HepG2 (cell line): ENCODE data around the gene ZNF343. TPM values are rescaled to one million over a fixed set of nuclear protein-coding genes. Genes with fewer than 3 reads are reported as not detected.

Experiments used
- FOXK1 ChIP-seq: sonication (generic); formaldehyde crosslinking; IDR thresholded peaks from 2 replicates; pipeline ENCODE4 v1.4.0; 2020; ENCODE audit warnings: low read depth, missing genetic modification reagents, borderline replicate concordance
- HMG20B ChIP-seq: conservative IDR thresholded peaks from 2 replicates; pipeline ENCODE4 v1.6.1; 2016; ENCODE audit warnings: missing genetic modification reagents, missing compliant biosample characterization
- JARID2 ChIP-seq: sonication (generic); formaldehyde crosslinking; IDR thresholded peaks from 2 replicates; pipeline ENCODE4 v1.8.1; 2023; ENCODE audit warnings: missing genetic modification reagents, inconsistent platforms; ENCODE audit not compliant: insufficient replicate concordance
- JUNB ChIP-seq: sonication (generic); formaldehyde crosslinking; IDR thresholded peaks from 2 replicates; pipeline ENCODE4 v1.8.0; 2022; ENCODE audit warnings: missing genetic modification reagents, mild to moderate bottlenecking, borderline replicate concordance
- MYC ChIP-seq: sonication (generic); formaldehyde crosslinking; IDR thresholded peaks from 2 replicates; pipeline ENCODE4 v1.9.0; 2021; ENCODE audit warnings: missing genetic modification reagents, borderline replicate concordance
- PHF5A ChIP-seq: IDR thresholded peaks from one replicate; pipeline ENCODE4 v1.6.1; 2018; ENCODE audit warnings: low read depth, missing genetic modification reagents; ENCODE audit not compliant: unreplicated experiment
- STAG1 ChIP-seq: sonication (generic); formaldehyde crosslinking; IDR thresholded peaks from 2 replicates; pipeline ENCODE4 v1.4.0; 2020; ENCODE audit warnings: missing genetic modification reagents
- THYN1 ChIP-seq: sonication (generic); formaldehyde crosslinking; IDR thresholded peaks from 2 replicates; pipeline ENCODE4 v1.8.1; 2023; ENCODE audit warnings: low read depth, mild to moderate bottlenecking, moderate library complexity, missing genetic modification reagents, borderline replicate concordance
- TOPORS ChIP-seq: sonication (generic); formaldehyde crosslinking; IDR thresholded peaks from 2 replicates; pipeline ENCODE4 v1.8.0; 2023; ENCODE audit warnings: mild to moderate bottlenecking, missing genetic modification reagents
- ZBTB38 ChIP-seq: sonication (generic); formaldehyde crosslinking; IDR thresholded peaks from 2 replicates; pipeline ENCODE4 v1.5.1; 2020; ENCODE audit warnings: mild to moderate bottlenecking, missing genetic modification reagents
- ZFP41 ChIP-seq: sonication (generic); formaldehyde crosslinking; IDR thresholded peaks from 2 replicates; pipeline ENCODE4 v1.4.0; 2020; ENCODE audit warnings: mild to moderate bottlenecking, missing genetic modification reagents, borderline replicate concordance
- ZNF232 ChIP-seq: sonication (generic); formaldehyde crosslinking; IDR thresholded peaks from 2 replicates; pipeline ENCODE4 v1.4.0; 2020; ENCODE audit warnings: missing genetic modification reagents, borderline replicate concordance
- ZNF329 ChIP-seq: sonication (generic); formaldehyde crosslinking; IDR thresholded peaks from 2 replicates; pipeline ENCODE4 v1.9.0; 2021; ENCODE audit warnings: low read depth, mild to moderate bottlenecking, missing genetic modification reagents
- ZNF503 ChIP-seq: sonication (generic); formaldehyde crosslinking; IDR thresholded peaks from 2 replicates; pipeline ENCODE4 v1.4.0; 2020; ENCODE audit warnings: missing genetic modification reagents
- ZNF552 ChIP-seq: sonication (generic); formaldehyde crosslinking; IDR thresholded peaks from 2 replicates; pipeline ENCODE4 v1.9.0; 2022; ENCODE audit warnings: missing genetic modification reagents, mild to moderate bottlenecking, borderline replicate concordance
- ZNF558 ChIP-seq: sonication (generic); formaldehyde crosslinking; IDR thresholded peaks from 2 replicates; pipeline ENCODE4 v1.9.0; 2022; ENCODE audit warnings: mild to moderate bottlenecking, missing genetic modification reagents, borderline replicate concordance
- ZNF572 ChIP-seq: sonication (generic); formaldehyde crosslinking; IDR thresholded peaks from 2 replicates; pipeline ENCODE4 v1.5.1; 2020; ENCODE audit warnings: mild to moderate bottlenecking, missing genetic modification reagents
- ZNF616 ChIP-seq: sonication (generic); formaldehyde crosslinking; IDR thresholded peaks from 2 replicates; pipeline ENCODE4 v1.5.0; 2020; ENCODE audit warnings: low read depth, mild to moderate bottlenecking, missing genetic modification reagents
- ZNF775 ChIP-seq: sonication (generic); formaldehyde crosslinking; IDR thresholded peaks from 2 replicates; pipeline ENCODE4 v1.4.0; 2020; ENCODE audit warnings: missing genetic modification reagents, mild to moderate bottlenecking, moderate library complexity, borderline replicate concordance
- ZNF790 ChIP-seq: sonication (generic); formaldehyde crosslinking; IDR thresholded peaks from 2 replicates; pipeline ENCODE4 v1.8.0; 2022; ENCODE audit warnings: missing genetic modification reagents, mild to moderate bottlenecking, borderline replicate concordance
- polyA plus RNA-seq, 8 experiments: library from polyadenylated mRNA; depleted of rRNA in 3 of 8; stranded (reverse) in 7 of 8; unstranded in 1 of 8; fragments of >200 nt; fragmentation: Illumina TruSeq in 4 of 8; extraction: Trizol in 4 of 8; gene quantifications; 2 replicates each; pipeline versions ENCODE4 v1.2.1 to v1.2.3, GENCODE V29; 2011 to 2016; ENCODE audit warnings: low read depth in 4 of 8, missing spikeins in 1 of 8, mixed read lengths in 1 of 8; ENCODE audit not compliant: insufficient read depth in 1 of 8
- total RNA-seq, 5 experiments: library from RNA; depleted of rRNA; stranded (reverse); fragments of >200 nt; fragmentation: Illumina TruSeq; extraction: Trizol; gene quantifications; 2 replicates each; pipeline ENCODE4 v1.2.3, GENCODE V29; 2016; ENCODE audit warnings: low read depth in 1 of 5
- TF ChIP-seq, protein P1 (sequence below): IDR thresholded peaks from 2 replicates; pipeline ENCODE4 v1.6.1; 2012; ENCODE audit warnings: low read length, improper control_type of control experiment
- TF ChIP-seq, protein P2 (sequence below): IDR thresholded peaks from 2 replicates; pipeline ENCODE4 v1.6.1; 2016; ENCODE audit warnings: low read depth

Gene ZNF343
- total and polyA plus RNA-seq, 2 of the 13 experiments (the other 11 are each of a cell fraction or from before 2014, with no cell fraction given), result 16.4 to 22.1 TPM

- TF ChIP-seq JUNB (CRISPR knock-in tag) (no peak), MYC (CRISPR knock-in tag) (peak; percentile 55; the same call in 1 of the 2 replicates), HMG20B (CRISPR knock-in tag) (peak; percentile 59), PHF5A (no peak), ZNF775 (CRISPR knock-in tag) (no peak), THYN1 (CRISPR knock-in tag) (no peak), ZNF503 (CRISPR knock-in tag) (peak; percentile 81; the same call in 1 of the 2 replicates), ZNF572 (CRISPR knock-in tag) (0 out of 2 replicates have a peak, but pooled peaks have one; percentile 40), ZNF616 (CRISPR knock-in tag) (no peak), TOPORS (CRISPR knock-in tag) (no peak), STAG1 (CRISPR knock-in tag) (no peak), ZNF552 (CRISPR knock-in tag) (peak; percentile 58; the same call in 1 of the 2 replicates), FOXK1 (CRISPR knock-in tag) (peak; percentile 100), ZFP41 (CRISPR knock-in tag) (0 out of 2 replicates have a peak, but pooled peaks have one; percentile 10), ZNF232 (peak; percentile 86), JARID2 (CRISPR knock-in tag) (peak; percentile 42), ZNF329 (no peak; the same call in 1 of the 2 replicates), ZNF790 (CRISPR knock-in tag) (no peak), ZNF558 (CRISPR knock-in tag) (no peak; the same call in 1 of the 2 replicates), ZBTB38 (CRISPR knock-in tag) (peak; percentile 97)
- TF ChIP-seq, protein P1, sequence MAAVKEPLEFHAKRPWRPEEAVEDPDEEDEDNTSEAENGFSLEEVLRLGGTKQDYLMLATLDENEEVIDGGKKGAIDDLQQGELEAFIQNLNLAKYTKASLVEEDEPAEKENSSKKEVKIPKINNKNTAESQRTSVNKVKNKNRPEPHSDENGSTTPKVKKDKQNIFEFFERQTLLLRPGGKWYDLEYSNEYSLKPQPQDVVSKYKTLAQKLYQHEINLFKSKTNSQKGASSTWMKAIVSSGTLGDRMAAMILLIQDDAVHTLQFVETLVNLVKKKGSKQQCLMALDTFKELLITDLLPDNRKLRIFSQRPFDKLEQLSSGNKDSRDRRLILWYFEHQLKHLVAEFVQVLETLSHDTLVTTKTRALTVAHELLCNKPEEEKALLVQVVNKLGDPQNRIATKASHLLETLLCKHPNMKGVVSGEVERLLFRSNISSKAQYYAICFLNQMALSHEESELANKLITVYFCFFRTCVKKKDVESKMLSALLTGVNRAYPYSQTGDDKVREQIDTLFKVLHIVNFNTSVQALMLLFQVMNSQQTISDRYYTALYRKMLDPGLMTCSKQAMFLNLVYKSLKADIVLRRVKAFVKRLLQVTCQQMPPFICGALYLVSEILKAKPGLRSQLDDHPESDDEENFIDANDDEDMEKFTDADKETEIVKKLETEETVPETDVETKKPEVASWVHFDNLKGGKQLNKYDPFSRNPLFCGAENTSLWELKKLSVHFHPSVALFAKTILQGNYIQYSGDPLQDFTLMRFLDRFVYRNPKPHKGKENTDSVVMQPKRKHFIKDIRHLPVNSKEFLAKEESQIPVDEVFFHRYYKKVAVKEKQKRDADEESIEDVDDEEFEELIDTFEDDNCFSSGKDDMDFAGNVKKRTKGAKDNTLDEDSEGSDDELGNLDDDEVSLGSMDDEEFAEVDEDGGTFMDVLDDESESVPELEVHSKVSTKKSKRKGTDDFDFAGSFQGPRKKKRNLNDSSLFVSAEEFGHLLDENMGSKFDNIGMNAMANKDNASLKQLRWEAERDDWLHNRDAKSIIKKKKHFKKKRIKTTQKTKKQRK, result no peak
- TF ChIP-seq, protein P2, sequence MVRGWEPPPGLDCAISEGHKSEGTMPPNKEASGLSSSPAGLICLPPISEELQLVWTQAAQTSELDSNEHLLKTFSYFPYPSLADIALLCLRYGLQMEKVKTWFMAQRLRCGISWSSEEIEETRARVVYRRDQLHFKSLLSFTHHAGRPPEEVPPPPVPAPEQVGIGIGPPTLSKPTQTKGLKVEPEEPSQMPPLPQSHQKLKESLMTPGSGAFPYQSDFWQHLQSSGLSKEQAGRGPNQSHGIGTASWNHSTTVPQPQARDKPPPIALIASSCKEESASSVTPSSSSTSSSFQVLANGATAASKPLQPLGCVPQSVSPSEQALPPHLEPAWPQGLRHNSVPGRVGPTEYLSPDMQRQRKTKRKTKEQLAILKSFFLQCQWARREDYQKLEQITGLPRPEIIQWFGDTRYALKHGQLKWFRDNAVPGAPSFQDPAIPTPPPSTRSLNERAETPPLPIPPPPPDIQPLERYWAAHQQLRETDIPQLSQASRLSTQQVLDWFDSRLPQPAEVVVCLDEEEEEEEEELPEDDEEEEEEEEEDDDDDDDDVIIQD (CRISPR knock-in tag), result peak; percentile 94
Measured at GRCh38 chr20:2475850-2476741, 32.6 kb downstream of the ZNF343 start (continued).
